Keratinocyte (primary cell): Measurements from ENCODE around the gene SYNDIG1. TPM values are rescaled to one million over a fixed set of nuclear protein-coding genes. Genes with fewer than 3 reads are reported as not detected.

Experiments used
- DNase-seq: peaks from one replicate; pipeline ENCODE4 v3.0.0-alpha.2; 2011; ENCODE audit warnings: low read depth, missing footprints, low spot score
- FAIRE-seq: peaks from 2 replicates; lab custom pipeline; 2011; peaks lifted over from hg19 to GRCh38; lab: Jason Lieb, UNC
- H2AFZ ChIP-seq: 2 replicates; pipeline ENCODE4 v1.6.0; 2012; ENCODE audit warnings: low read length, control low read depth, inconsistent platforms; ENCODE audit not compliant: control insufficient read depth
- H3K27ac ChIP-seq: 2 replicates; pipeline ENCODE4 v1.5.1; 2011; ENCODE audit warnings: low read length; ENCODE audit not compliant: control insufficient read depth, insufficient read depth
- H3K27me3 ChIP-seq: 3 replicates; pipeline ENCODE4 v1.6.0; 2011; ENCODE audit warnings: low read length; ENCODE audit not compliant: control insufficient read depth, insufficient read depth; ENCODE audit errors: extremely low read depth
- H3K36me3 ChIP-seq, 2 experiments: 2 replicates in 1 of 2; 3 replicates in 1 of 2; pipeline ENCODE4 v1.5.1; 2011; ENCODE audit warnings: low read length in 2 of 2, mild to moderate bottlenecking in 1 of 2; ENCODE audit not compliant: control insufficient read depth in 2 of 2, insufficient read depth in 2 of 2; ENCODE audit errors: extremely low read depth in 1 of 2
- H3K4me1 ChIP-seq: 3 replicates; pipeline ENCODE4 v1.5.1; 2011; ENCODE audit warnings: low read length; ENCODE audit not compliant: control insufficient read depth, insufficient read depth; ENCODE audit errors: extremely low read depth
- H3K4me2 ChIP-seq: 3 replicates; pipeline ENCODE4 v1.6.0; 2011; ENCODE audit warnings: low read depth, low read length; ENCODE audit not compliant: control insufficient read depth, insufficient read depth; ENCODE audit errors: extremely low read depth
- H3K4me3 ChIP-seq, 3 experiments: fragments of 200-600 bp in 1 of 3; sonication (generic) in 1 of 3; 2 replicates in 2 of 3; 3 replicates in 1 of 3; pipeline ENCODE4 v1.5.1; 2011 to 2016; ENCODE audit warnings: low read length in 3 of 3, mild to moderate bottlenecking in 3 of 3, control low read depth in 2 of 3, inconsistent platforms in 1 of 3, low read depth in 1 of 3, mixed read lengths in 1 of 3, mixed run types in 1 of 3, moderate library complexity in 1 of 3; ENCODE audit not compliant: control insufficient read depth in 2 of 3, insufficient read depth in 2 of 3; ENCODE audit errors: extremely low read depth in 1 of 3
- H3K79me2 ChIP-seq: 2 replicates; pipeline ENCODE4 v1.6.0; 2012; ENCODE audit warnings: low read length; ENCODE audit not compliant: control insufficient read depth, insufficient read depth
- H3K9ac ChIP-seq: 3 replicates; pipeline ENCODE4 v1.6.0; 2011; ENCODE audit warnings: low read length; ENCODE audit not compliant: control insufficient read depth, insufficient read depth; ENCODE audit errors: extremely low read depth
- H3K9me1 ChIP-seq: 3 replicates; pipeline ENCODE4 v1.6.0; 2011; ENCODE audit warnings: low read length; ENCODE audit not compliant: control insufficient read depth, insufficient read depth; ENCODE audit errors: extremely low read depth
- H3K9me3 ChIP-seq: 2 replicates; pipeline ENCODE4 v1.5.1; 2012; ENCODE audit warnings: low read depth, low read length; ENCODE audit not compliant: control insufficient read depth
- H4K20me1 ChIP-seq: 3 replicates; pipeline ENCODE4 v1.6.0; 2011; ENCODE audit warnings: low read length; ENCODE audit not compliant: control insufficient read depth, insufficient read depth; ENCODE audit errors: extremely low read depth
- EZH2 ChIP-seq: IDR thresholded peaks from one replicate; pipeline ENCODE4 v1.6.1; 2012; ENCODE audit warnings: inconsistent platforms, mild to moderate bottlenecking, low read length, moderate library complexity
- dilution Hi-C: fragments of 300-500 bp; cut with MboI; formaldehyde crosslinking; loops from one replicate; pipeline ENCODE4 v1.7.0; 2020; ENCODE audit warnings: low sequenced_read_pairs; ENCODE audit not compliant: extremely low pct_ligation_motif_present
- polyA plus RNA-seq, 5 experiments: library from polyadenylated mRNA; depleted of rRNA in 3 of 5; stranded (reverse) in 3 of 5; stranded (forward) in 1 of 5; unstranded in 1 of 5; fragments of >200 nt; gene quantifications; 1 replicate in 1 of 5; 2 replicates in 3 of 5; 3 replicates in 1 of 5; pipeline versions ENCODE4 v1.2.1 to v1.2.3, GENCODE V29; 2011 to 2012; ENCODE audit warnings: missing spikeins in 2 of 5, low read depth in 1 of 5, low replicate concordance in 1 of 5
- TF ChIP-seq, protein P1 (sequence below), 3 experiments: IDR thresholded peaks in 1 of 3; conservative IDR thresholded peaks in 1 of 3; optimal IDR thresholded peaks in 1 of 3; 2 replicates in 2 of 3; 3 replicates in 1 of 3; pipeline versions ENCODE3 to v1.5.1; 2011; ENCODE audit warnings: low read length in 3 of 3, mild to moderate bottlenecking in 3 of 3, moderate library complexity in 2 of 3, control low read depth in 1 of 3, inconsistent platforms in 1 of 3; ENCODE audit not compliant: insufficient read depth in 2 of 3; ENCODE audit errors: extremely low read depth in 1 of 3

SYNDIG1 gene
- polyA plus RNA-seq, 1 donor (not counting 4 experiments of a cell fraction or from before 2014, with no cell fraction given) = 0.38 TPM

DNA sequence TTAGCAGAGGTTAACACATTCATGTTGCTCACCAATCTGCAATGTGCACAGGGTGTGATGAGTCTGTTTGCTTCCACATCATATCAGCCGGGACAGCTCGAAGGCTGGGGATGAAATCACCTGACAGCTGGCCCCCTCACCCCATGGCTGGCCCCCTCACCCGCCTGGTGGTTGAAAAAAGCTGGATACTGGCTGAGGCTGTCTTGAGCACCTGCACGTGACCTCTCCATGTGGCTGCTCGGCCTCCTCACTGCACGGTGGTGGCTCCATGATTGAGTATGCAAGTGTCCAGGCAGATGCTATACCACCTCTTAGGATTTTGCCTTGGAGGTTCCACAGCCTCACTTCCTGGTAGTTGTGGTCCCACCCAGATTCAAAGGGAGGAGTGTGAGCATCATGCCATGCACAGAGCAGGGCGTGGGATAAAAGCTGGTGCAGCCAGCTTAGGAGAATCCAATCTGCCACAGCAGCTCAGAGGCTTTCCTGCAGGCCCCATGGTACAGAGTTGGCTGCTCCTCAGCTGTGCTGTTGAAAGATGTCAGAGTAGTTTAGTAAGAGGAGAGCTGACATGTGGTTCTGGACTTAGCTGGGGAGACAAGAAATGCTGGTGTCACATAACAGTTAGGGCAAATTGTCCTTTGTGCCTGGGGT, 29.6 kb upstream of the SYNDIG1 start:
- Histone ChIP-seq H3K36me3 (no peaks in the 10 kb centered on the region), H4K20me1 (no peaks in the 10 kb centered on the region), H3K4me1 (no peaks in the 10 kb centered on the region), H3K79me2 (no peaks in the 10 kb centered on the region), H3K9me1 (no peaks in the 10 kb centered on the region), H3K27me3 (no peaks in the 10 kb centered on the region), H3K27ac (no peak overlapping the region), H3K9me3 (no peaks in the 10 kb centered on the region), H3K4me2 (no peak overlapping the region), H3K4me3 (no peak overlapping the region), H3K9ac (no peak overlapping the region), H2AFZ (no peak overlapping the region)
- TF ChIP-seq, protein P1, sequence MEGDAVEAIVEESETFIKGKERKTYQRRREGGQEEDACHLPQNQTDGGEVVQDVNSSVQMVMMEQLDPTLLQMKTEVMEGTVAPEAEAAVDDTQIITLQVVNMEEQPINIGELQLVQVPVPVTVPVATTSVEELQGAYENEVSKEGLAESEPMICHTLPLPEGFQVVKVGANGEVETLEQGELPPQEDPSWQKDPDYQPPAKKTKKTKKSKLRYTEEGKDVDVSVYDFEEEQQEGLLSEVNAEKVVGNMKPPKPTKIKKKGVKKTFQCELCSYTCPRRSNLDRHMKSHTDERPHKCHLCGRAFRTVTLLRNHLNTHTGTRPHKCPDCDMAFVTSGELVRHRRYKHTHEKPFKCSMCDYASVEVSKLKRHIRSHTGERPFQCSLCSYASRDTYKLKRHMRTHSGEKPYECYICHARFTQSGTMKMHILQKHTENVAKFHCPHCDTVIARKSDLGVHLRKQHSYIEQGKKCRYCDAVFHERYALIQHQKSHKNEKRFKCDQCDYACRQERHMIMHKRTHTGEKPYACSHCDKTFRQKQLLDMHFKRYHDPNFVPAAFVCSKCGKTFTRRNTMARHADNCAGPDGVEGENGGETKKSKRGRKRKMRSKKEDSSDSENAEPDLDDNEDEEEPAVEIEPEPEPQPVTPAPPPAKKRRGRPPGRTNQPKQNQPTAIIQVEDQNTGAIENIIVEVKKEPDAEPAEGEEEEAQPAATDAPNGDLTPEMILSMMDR (optimal IDR thresholded peaks at IDR 0.05 in 1 of 3, IDR thresholded peaks at IDR 0.05 in 1 of 3, conservative IDR thresholded peaks at IDR 0.05 in 1 of 3; ENCODE audit: extremely low read depth in 1 of 3, insufficient read depth in 2 of 3, low read length in 3 of 3) = no peak
- TF ChIP-seq EZH2 = no peak
- dilution Hi-C loops = no loop called here
- FAIRE-seq = no peak
- DNase-seq = no peak

DNA sequence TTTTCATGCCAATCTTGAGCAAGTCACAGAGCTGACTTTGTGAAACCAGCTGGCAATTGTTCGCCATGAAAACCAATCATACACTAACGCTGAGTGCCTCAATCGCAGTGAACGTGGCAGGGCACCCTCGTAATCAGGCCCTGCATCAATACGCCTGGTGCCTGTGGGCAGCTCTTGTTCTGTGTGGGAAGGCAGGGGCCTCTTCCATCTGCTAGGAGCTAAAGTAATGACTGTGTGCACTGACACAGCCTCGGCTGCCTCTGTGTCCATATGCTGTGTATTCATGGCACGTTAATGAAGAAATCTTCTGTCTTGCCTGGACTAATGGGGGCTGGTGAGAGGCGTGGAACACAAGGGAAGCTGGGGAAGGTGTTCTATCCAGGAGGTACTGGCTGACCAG, 27.8 kb upstream of the SYNDIG1 start:
- no peaks in the 10 kb centered on the region for H3K9me1 ChIP-seq
- H3K4me3 ChIP-seq = no peak overlapping the region
- no peak overlapping the region for H3K4me2 ChIP-seq
- no peak for FAIRE-seq
- H4K20me1 ChIP-seq = no peaks in the 10 kb centered on the region
- no peaks in the 10 kb centered on the region for H3K79me2 ChIP-seq
- no peaks in the 10 kb centered on the region for H3K4me1 ChIP-seq
- H3K9ac ChIP-seq = no peak overlapping the region
- H3K9me3 ChIP-seq = no peaks in the 10 kb centered on the region
- no peak for DNase-seq
- no peak overlapping the region for H3K27ac ChIP-seq
- no peaks in the 10 kb centered on the region for H3K27me3 ChIP-seq
- H3K36me3 ChIP-seq = no peaks in the 10 kb centered on the region
- no peak for TF ChIP-seq EZH2
- TF ChIP-seq, protein P1 (optimal IDR thresholded peaks at IDR 0.05 in 1 of 3, IDR thresholded peaks at IDR 0.05 in 1 of 3, conservative IDR thresholded peaks at IDR 0.05 in 1 of 3; ENCODE audit: extremely low read depth in 1 of 3, insufficient read depth in 2 of 3, low read length in 3 of 3) = no peak
- dilution Hi-C loops = no loop called here
- H2AFZ ChIP-seq = no peak overlapping the region
